Measurements from ENCODE around the gene CDS2. TPM values are rescaled to one million over a fixed set of nuclear protein-coding genes. Genes with fewer than 3 reads are reported as not detected.
A peak's percentile ranks its signal among the peaks of the same experiment; 100 is the strongest.

The CDS2 gene
- total RNA-seq, 1 experiment from 2014 or later, result 12.0 TPM

GRCh38 chr20:5172903-5173463, 46.2 kb downstream of the CDS2 start:
- DNase-seq (ENCODE audit: low spot score), result peak; percentile 53
- in situ Hi-C loops (cut with HindIII; ENCODE audit: low sequenced_read_pairs), result no loop called here

DNA sequence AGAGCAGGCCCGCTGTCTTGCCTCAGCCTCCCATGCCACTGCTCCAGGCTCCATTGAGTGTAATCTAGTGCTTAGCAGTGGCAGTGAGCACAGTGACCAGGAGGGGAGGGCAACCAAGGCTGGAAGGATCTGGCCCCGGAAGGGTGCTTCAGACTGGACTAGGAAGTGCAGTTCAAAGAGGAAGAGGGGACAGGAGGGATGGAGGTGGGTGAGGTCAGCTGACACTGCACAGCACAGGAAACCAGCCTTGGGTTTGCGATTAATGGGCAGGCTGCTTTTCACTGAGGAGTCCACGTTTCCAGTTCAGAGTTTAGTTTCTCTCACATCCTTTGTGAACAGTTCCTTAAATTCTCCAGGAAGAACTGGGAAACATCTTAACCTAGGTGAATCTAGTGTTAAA, 46.9 kb downstream of the CDS2 start:
- DNase-seq (ENCODE audit: low spot score), result no peak
- in situ Hi-C loops (cut with HindIII; ENCODE audit: low sequenced_read_pairs), result no loop called here

DNA sequence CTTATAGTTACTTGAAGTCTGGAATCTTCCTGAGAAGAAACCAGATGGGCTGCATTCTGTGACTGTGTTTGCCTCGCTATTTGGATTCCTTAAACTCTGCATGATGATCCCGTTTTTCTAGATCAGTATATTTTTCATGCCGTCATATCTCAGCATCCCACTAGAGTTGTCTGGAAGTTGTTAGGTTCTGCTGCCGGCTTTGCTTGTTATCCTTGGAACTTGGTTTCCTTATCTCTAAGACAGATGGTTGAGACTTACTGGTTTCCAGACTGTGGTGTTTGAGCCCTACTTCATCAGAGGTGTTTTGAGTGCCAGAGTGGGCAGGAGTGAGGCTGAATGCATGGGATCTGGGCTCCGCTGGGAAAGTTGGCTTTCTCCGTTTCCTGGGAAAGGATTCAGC, 50.3 kb downstream of the CDS2 start:
- DNase-seq (ENCODE audit: low spot score), result no peak
- in situ Hi-C loops (cut with HindIII; ENCODE audit: low sequenced_read_pairs), result no loop called here

DNA sequence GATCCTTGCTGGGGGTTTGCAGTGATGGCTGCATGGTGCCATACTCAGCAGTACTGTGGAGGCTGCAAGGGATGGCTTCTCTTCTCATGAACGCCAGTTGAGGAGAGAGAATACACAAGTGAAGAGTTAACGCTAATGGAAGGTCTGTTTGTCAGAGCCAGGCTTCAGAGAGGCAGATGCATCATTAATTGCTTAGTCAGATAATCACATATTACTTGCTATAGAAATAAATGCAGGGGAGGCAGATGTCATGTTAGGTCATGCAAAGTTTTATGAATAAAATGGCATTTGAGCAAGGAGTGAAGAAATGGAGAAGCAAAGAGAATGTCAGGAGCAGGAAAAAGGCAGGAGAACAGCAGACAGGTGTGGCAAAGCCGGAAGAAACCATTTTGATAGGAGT, 51.2 kb downstream of the CDS2 start:
- no peak for DNase-seq (ENCODE audit: low spot score)
- in situ Hi-C loops (cut with HindIII; ENCODE audit: low sequenced_read_pairs), result no loop called here

DNA sequence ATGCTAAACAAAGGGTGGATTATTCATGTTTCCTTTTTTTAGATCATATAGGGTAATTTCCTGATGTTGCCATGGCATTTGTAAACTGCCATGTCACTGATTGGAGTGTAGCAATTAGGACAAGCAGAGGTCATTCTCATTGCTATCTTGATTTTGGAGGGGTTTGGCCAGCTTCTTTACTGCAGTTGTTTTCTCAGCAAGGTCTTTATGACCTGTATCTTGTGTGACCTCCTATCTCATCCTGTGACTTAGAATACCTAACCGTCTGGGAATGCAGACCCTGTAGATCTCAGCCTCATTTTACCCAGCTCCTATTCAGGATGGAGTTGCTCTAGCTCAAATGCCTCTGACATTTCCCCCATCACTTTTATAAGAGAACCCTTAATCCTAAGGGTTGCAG, 53.6 kb downstream of the CDS2 start:
- in situ Hi-C loops (cut with HindIII; ENCODE audit: low sequenced_read_pairs), result no loop called here
- DNase-seq (ENCODE audit: low spot score), result no peak

DNA sequence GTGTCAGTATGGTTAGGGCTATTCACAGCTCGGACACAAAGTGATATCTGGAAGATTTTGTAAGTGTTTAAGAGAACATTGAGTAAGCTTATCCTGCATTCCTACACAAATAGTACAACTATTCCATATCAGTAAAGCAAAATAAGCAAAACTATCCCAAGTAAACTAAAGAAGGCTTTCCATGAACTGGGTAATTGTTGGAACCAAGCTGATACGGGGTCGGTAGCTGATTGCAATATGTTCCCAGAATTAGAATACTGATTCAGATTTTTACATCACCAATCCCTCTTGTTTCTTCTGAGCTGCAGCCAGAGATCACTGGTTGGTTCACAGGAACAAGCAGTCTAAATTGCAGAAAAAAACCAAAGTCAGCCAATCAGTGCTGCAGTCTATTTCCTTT, 54.1 kb downstream of the CDS2 start:
- in situ Hi-C loops (cut with HindIII; ENCODE audit: low sequenced_read_pairs), result no loop called here
- no peak for DNase-seq (ENCODE audit: low spot score)

DNA sequence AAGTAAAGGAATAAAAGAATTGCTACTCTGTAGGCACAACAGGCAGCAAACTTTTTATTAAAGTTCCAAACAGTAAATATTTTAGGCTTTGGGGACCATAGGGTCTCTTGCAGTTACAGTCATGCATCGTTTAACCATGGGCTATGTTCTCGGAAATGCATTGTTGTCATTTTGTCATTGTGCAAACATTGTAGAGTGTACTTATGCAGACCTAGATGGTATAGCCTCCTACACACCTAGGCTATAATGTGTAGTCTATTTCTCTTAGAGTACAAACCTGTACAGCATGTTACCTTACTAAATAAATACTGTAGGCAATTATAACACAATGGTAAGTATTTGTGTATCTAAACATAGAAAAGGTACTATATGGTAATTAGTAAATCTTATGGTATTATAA, 54.7 kb downstream of the CDS2 start:
- DNase-seq (ENCODE audit: low spot score), result no peak
- in situ Hi-C loops (cut with HindIII; ENCODE audit: low sequenced_read_pairs), result no loop called here

GRCh38 chr20:5181958-5182357, 55.1 kb downstream of the CDS2 start:
- DNase-seq (ENCODE audit: low spot score), result no peak
- in situ Hi-C loops (cut with HindIII; ENCODE audit: low sequenced_read_pairs), result no loop called here

- in situ Hi-C loops (cut with HindIII; ENCODE audit: low sequenced_read_pairs), result no loop called here
- DNase-seq (ENCODE audit: low spot score), result no peak
These were observed 55.9 kb downstream of the CDS2 start for GRCh38 chr20:5182615-5183254.

GRCh38 chr20:5183731-5184474, 57.1 kb downstream of the CDS2 start:
- in situ Hi-C loops (cut with HindIII; ENCODE audit: low sequenced_read_pairs), result no loop called here
- no peak for DNase-seq (ENCODE audit: low spot score)

DNA sequence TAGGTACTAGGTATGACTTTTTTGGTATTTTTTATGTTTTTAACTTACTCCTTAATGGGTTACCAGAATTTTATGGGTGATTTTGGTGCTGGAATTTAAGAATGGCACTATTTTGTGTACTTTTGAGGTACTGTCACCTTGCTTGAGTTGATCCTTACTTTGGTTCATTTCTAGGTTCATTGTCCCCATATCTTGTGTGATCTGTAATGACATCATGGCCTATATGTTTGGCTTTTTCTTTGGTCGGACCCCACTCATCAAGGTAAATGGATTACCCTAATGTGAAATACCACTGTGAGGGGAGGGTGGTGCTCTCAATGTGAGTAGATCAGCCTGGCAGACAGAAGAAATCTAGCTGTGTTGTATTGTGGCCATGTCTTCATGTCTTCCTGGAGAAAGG, 57.9 kb downstream of the CDS2 start:
- in situ Hi-C loops (cut with HindIII; ENCODE audit: low sequenced_read_pairs), result no loop called here
- no peak for DNase-seq (ENCODE audit: low spot score)

GRCh38 chr20:5187122-5187521, 60.3 kb downstream of the CDS2 start:
- DNase-seq (ENCODE audit: low spot score), result no peak
- in situ Hi-C loops (cut with HindIII; ENCODE audit: low sequenced_read_pairs), result no loop called here

- in situ Hi-C loops (cut with HindIII; ENCODE audit: low sequenced_read_pairs), result no loop called here
These were observed 61.9 kb downstream of the CDS2 start for GRCh38 chr20:5188736-5189135.

GRCh38 chr20:5189917-5190316, 63.1 kb downstream of the CDS2 start:
- in situ Hi-C loops (cut with HindIII; ENCODE audit: low sequenced_read_pairs), result no loop called here
- DNase-seq (ENCODE audit: low spot score), result no peak

More at GRCh38 chr20:5188736-5189135, 61.9 kb downstream of the CDS2 start:
- DNase-seq (ENCODE audit: low spot score), result no peak

DNA sequence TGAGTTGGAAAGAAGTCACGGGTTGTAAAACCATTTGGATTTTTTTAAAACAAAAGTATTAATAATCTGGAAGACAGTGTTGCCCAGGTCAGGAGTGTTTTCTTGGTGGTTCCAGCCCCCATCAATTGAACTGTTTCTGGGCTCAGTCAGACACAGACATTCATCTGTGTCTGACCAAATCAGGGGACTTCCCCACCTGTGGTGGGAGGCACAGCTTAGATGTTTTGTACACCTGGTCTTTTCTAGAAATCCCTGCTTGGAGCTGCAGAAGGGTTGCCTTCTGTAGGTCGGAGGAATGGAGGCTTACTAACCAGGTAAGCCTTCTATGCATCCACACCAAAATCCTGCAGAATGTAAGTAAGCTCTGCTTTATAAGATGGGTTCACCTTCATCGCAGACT, 63.6 kb downstream of the CDS2 start:
- DNase-seq (ENCODE audit: low spot score), result no peak
- in situ Hi-C loops (cut with HindIII; ENCODE audit: low sequenced_read_pairs), result no loop called here

GRCh38 chr20:5191829-5192569, 65.2 kb downstream of the CDS2 start:
- peak; percentile 92 for DNase-seq (ENCODE audit: low spot score)
- in situ Hi-C loops (cut with HindIII; ENCODE audit: low sequenced_read_pairs), result no loop called here

GRCh38 chr20:5192570-5193431, 66.0 kb downstream of the CDS2 start:
- DNase-seq (ENCODE audit: low spot score), result no peak
- in situ Hi-C loops (cut with HindIII; ENCODE audit: low sequenced_read_pairs), result no loop called here

- no peak for DNase-seq (ENCODE audit: low spot score)
- in situ Hi-C loops (cut with HindIII; ENCODE audit: low sequenced_read_pairs), result no loop called here
These were observed 68.8 kb downstream of the CDS2 start for GRCh38 chr20:5195655-5196054.

GRCh38 chr20:5196149-5196548, 69.3 kb downstream of the CDS2 start:
- in situ Hi-C loops (cut with HindIII; ENCODE audit: low sequenced_read_pairs), result no loop called here
- no peak for DNase-seq (ENCODE audit: low spot score)
